Liver (tissue), 3 donors: ENCODE results near the gene CACNG3.

ENCODE experiments used
- GABPA ChIP-seq, 2 donors: IDR thresholded peaks in 1 of 2; conservative IDR thresholded peaks in 1 of 2; 2 replicates each; pipeline ENCODE4 v1.6.1; 2016; ENCODE audit warnings: antibody characterized with exemption in 2 of 2, mild to moderate bottlenecking in 1 of 2, moderate library complexity in 1 of 2
- MAX ChIP-seq: IDR thresholded peaks from 2 replicates; pipeline ENCODE4 v1.6.1; 2016; ENCODE audit warnings: antibody characterized with exemption
- SP1 ChIP-seq: IDR thresholded peaks from 2 replicates; pipeline ENCODE4 v1.6.1; 2018; ENCODE audit warnings: antibody characterized with exemption, mild to moderate bottlenecking
- YY1 ChIP-seq: IDR thresholded peaks from 2 replicates; pipeline ENCODE4 v1.6.1; 2016; ENCODE audit warnings: antibody characterized with exemption, mild to moderate bottlenecking
- TF ChIP-seq, protein P1 (sequence below): fragments of 150-350 bp; IDR thresholded peaks from 2 replicates; pipeline ENCODE4 v1.5.1; 2017; ENCODE audit warnings: improper control_type of control experiment, low read depth, low read length; ENCODE audit not compliant: missing input control
- TF ChIP-seq, protein P2 (sequence below): IDR thresholded peaks from 2 replicates; pipeline ENCODE4 v1.6.1; 2016; ENCODE audit warnings: antibody characterized with exemption, mild to moderate bottlenecking
- donor health status: healthy.
- donor health status: healthy.

DNA sequence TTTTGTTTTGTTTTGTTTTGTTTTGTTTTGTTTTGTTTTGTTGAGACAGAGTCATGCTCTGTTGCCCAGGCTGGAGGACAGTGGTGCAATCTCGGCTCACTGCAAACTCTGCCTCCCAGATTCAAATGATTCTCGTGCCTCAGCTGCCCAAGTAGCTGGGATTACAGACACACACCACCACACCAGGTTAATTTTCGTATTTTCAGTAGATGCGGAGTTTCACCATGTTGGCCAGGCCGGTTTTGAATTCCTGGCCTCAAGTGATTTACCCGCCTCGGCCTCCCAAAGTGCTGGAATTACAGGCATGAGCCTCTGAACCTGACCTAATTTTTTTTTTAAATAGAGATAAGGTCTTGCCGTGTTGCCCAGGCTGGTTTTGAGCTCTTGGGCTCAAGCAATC, 46.5 kb downstream of the CACNG3 start:
- TF ChIP-seq, protein P1, sequence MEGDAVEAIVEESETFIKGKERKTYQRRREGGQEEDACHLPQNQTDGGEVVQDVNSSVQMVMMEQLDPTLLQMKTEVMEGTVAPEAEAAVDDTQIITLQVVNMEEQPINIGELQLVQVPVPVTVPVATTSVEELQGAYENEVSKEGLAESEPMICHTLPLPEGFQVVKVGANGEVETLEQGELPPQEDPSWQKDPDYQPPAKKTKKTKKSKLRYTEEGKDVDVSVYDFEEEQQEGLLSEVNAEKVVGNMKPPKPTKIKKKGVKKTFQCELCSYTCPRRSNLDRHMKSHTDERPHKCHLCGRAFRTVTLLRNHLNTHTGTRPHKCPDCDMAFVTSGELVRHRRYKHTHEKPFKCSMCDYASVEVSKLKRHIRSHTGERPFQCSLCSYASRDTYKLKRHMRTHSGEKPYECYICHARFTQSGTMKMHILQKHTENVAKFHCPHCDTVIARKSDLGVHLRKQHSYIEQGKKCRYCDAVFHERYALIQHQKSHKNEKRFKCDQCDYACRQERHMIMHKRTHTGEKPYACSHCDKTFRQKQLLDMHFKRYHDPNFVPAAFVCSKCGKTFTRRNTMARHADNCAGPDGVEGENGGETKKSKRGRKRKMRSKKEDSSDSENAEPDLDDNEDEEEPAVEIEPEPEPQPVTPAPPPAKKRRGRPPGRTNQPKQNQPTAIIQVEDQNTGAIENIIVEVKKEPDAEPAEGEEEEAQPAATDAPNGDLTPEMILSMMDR = no peak
- TF ChIP-seq YY1 = no peak
- TF ChIP-seq SP1 = no peak
- TF ChIP-seq, protein P2, sequence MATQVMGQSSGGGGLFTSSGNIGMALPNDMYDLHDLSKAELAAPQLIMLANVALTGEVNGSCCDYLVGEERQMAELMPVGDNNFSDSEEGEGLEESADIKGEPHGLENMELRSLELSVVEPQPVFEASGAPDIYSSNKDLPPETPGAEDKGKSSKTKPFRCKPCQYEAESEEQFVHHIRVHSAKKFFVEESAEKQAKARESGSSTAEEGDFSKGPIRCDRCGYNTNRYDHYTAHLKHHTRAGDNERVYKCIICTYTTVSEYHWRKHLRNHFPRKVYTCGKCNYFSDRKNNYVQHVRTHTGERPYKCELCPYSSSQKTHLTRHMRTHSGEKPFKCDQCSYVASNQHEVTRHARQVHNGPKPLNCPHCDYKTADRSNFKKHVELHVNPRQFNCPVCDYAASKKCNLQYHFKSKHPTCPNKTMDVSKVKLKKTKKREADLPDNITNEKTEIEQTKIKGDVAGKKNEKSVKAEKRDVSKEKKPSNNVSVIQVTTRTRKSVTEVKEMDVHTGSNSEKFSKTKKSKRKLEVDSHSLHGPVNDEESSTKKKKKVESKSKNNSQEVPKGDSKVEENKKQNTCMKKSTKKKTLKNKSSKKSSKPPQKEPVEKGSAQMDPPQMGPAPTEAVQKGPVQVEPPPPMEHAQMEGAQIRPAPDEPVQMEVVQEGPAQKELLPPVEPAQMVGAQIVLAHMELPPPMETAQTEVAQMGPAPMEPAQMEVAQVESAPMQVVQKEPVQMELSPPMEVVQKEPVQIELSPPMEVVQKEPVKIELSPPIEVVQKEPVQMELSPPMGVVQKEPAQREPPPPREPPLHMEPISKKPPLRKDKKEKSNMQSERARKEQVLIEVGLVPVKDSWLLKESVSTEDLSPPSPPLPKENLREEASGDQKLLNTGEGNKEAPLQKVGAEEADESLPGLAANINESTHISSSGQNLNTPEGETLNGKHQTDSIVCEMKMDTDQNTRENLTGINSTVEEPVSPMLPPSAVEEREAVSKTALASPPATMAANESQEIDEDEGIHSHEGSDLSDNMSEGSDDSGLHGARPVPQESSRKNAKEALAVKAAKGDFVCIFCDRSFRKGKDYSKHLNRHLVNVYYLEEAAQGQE = no peak
- TF ChIP-seq MAX = no peak
- TF ChIP-seq GABPA (IDR thresholded peaks at IDR 0.05 in 1 of 2, conservative IDR thresholded peaks at IDR 0.05 in 1 of 2) = no peak
